Tongue (tissue), 2 donors: ENCODE results near the gene DNA2. TPM values are rescaled to one million over a fixed set of nuclear protein-coding genes. Genes with fewer than 3 reads are reported as not detected.

Source experiments
- DNase-seq: peaks from one replicate; pipeline ENCODE4 v3.0.0-alpha.2; 2015
- total RNA-seq: library from RNA; depleted of rRNA; stranded (reverse); fragments of >200 nt; gene quantifications from one replicate; pipeline ENCODE4 v1.2.3, GENCODE V29; 2014

Gene DNA2
- total RNA-seq, 1 donor from 2014 or later, result 12.0 TPM

DNA sequence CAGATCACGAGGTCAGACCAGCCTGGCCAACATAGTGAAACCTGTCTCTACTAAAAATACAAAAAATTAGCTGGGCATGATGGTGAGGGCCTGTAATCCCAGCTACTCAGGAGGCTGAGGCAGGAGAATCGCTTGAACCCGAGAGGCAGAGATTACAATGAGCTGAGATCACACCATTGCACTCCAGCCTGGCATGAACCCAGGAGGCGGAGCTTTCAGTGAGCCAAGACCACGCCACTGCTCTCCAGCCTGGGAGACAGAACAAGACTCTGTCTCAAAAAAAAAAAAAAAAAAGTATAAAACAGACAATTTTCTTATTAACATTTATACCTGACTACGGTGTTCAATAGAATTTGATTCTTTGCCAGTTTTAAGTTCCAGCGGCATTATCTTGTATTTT, 22.1 kb downstream of the DNA2 start:
- peak; percentile 60 for DNase-seq

DNA sequence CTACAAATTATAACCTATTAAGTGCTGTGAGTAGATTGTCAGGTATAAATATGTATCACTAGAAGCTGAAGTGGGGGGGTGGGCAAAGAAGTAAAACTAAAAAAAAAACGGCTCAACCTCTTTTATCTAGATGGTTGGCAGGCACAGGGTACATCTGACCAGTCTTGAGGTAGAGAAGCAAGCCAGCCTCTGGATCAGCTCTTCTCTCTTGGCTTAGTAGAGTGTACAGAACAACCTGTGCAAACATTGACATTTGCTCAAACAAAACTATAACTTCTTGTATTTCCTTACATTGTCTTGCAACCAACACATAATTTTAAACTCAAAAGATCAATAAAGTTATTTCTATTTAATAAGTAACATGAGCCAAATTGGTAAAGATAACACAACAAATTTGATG, 25.6 kb downstream of the DNA2 start:
- no peak for DNase-seq

DNA sequence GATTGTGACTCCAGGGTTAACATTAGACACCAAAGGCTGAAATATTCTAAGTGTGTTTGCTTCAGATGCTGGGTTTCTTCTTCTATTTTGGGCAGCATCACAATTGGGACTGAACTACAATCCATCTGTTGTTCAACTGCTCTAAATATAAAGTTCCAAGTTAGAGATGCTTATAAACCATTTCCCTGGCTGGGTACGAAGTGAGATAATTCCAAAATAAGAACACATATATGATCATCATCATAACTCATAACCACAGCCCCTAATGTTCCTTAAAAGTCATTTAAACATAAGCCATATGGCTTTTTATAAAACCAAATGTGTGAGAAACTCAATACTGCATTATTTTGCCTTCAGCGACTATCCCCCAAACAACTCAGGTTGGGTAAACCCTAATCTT, 28.8 kb downstream of the DNA2 start:
- no peak for DNase-seq

DNA sequence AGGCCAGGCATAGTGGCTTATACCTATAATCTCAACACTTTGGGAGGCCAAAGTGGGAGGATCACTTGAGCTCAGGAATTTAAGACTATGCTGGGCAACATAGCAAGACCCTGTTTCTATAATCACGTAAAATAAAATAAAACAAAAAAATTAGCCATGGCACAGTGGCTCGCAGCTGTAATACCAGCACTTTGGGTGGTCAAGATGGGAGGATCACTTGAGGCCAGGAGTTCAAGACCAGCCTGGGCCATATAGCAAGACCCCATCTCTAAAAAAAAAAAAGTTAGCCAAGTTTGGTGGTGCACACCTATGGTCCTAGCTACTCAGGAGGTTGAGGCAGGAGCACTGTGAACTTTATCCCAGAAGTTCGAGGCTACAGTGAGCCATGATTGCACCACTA, 30.9 kb downstream of the DNA2 start:
- no peak for DNase-seq

DNA sequence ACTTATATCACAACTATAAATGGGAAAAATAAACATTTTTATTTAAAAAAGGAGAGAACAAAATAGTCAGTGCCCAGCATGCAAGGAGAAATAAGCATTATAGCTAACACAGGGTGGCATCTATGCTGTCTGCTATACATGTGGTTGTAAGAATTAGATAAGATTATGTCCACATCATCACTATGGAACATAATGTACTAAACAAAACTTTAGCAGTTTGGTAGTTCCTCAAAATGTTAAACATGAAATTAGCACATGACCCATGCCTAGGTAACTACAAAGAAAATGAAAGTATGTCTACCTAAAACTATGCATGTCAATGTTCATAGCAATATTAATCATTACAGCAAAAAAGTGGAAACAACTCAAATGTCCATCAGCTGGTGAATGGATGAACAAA, 36.0 kb downstream of the DNA2 start:
- no peak for DNase-seq

DNA sequence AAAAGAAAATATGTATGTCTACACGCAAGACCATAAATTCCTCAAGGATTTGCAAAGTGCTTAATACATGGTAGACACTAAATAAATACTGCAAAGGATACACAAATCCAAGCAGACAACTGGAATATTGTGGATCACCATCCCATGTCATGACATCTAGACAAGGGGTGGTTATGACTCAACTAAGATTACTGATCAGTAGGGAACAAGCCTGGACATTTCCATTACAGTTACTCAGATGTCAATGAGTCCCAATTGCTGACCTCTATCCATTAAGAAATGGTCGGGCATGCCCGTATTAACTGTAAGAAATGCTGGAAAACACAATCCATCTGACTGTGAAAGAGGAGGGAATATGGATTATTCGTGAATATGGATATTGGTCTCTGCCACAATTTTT, 37.1 kb downstream of the DNA2 start:
- DNase-seq, result no peak

DNA sequence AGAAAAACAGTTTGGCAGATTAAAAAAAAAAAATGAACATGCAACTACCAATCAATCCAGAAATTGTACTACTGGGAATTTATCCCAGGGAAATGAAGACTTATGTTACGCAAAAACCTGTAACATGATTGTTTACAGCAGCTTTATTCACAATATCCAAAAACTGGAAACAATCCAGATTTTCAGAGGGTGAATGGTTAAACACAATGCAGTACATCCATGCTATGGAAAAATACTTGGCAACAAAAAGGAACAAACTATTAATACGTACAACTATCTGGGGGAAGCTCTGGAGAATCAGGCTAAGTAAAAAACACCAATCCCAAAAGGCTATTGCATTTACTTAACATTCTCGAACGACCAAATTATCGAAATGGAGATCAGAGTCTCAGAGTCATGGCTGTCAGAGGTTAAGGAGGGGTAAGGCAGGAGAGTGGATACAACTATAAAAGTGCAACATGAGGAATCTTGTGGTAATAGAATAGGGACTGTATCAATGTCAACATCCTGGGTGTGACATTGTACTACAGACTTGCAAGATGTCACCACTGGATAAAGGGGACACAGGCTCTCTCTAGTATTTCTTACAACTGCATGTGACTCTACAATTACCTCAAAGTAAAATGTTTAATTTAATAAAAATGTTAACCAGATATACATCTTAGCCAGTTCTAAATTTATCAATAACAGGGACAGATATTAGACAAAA, 43.2 kb downstream of the DNA2 start:
- no peak for DNase-seq

DNA sequence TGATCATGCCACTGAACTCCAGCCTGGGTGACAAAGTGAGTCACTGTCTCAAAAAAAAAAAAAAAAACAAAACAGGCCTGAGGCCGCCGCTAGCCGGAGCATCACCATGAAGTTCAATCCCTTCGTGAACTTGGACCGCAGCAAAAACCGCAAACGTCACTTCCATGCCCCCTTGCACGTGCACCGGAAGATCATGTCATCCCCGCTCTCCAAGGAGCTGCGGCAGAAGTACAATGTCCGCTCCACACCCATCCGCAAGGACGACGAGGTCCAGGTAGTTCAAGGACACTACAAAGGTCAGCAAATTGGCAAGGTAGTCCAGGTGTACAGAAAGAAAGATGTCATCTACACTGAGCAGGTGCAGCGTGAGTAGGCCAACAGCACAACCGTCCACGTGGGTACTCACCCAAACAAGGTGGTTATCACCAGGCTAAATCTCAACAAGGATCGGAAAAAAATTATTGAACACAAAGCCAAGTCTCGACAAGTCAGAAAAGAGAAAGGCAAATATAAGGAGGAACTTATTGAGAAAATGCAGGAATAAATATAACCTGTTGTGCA, 47.2 kb downstream of the DNA2 start:
- no peak for DNase-seq

DNA sequence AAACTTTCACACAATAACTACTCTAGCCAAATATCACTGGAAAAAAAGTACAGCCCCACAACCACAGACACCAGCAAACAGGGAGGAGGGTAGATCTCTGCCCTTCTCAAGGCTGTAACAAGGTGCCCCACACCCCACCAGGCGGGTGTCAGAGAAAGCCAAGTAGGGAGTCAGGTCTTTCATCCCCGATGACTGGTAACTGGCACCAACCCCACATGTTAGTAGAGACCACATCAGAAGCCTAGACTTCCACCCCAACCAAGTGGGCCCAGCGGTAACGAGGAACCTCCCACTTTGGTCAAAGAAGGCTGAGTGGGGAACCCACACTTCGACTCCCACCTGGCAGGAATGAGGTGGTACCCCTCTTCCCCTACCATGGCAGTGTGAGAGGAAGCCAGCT, 48.3 kb downstream of the DNA2 start:
- DNase-seq, result no peak

DNA sequence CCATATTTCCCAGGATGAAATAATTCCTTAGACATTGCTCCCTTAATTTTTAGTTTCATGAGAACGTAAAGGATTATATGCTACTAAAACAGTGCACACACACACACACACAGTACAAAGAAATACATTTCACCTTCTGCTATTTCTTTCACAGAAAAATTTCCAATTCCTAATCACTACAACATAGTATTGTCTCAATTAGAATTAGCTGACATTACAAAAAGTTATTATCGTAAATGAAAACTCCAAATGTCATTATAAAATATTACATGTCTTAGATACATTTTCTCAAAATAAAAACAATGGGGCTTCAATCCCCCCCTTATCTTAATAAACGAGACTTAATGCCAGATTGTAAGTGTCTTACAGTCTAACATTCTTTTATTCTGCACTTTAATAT, 52.4 kb downstream of the DNA2 start:
- no peak for DNase-seq

DNA sequence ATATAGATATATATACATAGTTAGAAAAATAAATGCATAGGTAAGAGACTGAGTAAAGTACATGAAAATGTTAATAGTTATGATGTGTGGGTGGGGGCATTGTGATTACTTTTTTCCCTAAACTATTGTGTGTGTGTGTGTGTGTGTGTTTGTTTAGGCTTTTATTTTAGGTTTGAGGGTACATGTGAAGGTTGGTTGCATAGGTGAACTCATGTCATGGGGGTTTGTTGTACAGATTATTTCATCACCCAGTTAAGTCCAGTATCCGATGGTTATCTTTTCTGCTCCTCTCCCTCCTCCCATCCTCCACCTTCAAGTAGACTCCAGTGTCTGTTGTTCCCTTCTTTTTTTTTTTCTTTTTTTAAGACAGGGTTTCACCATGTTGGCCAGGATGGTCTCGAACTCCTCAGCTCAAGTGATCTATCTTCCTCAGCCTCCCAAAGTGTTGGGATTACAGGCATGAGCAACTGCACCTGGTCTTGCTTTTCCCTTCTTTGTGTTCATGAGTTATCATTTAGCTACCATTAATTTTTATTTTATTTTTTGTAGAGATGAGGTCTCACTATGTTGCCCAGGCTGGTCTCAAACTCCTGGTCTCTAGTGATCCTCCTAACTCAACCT, 62.8 kb downstream of the DNA2 start:
- no peak for DNase-seq

DNA sequence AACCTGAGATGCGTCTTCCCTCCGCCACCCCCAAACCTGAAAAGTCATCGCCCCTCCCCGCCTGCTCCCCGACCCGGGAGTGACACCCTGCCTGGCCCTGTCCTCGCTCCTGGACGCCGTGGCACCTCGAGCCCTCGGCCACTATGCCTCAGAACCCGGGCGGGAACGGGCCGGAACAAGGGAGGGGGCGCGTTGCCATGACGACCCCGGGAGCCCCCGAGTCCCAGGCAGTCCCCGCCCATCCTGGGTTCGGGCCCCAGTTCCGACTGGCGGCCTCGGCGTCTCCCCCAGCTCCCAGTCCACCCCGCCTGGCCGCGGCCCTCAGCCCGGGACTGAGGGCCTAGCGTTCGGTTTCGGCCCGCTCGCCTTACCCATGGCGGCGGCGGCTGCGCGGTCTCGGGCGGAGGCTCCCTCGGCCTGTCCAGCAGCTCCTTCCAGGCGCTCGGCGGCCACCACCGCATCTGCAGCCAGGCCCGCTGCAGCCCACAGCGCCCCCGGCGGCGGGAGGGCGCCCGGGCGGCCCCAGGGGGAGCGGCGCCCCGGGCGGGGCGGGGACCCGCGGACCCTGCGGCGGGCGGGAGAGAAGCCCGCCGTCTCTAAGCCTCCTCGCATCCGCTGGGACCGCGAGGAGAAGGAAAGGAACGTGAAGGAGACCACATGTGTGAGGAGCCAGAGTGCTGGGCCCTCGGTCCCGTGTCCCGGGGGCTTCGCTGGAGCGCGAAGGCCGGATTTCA, 64.8 kb downstream of the DNA2 start, which contains the start of gene RUFY2:
Gene RUFY2 (minus strand): TSS at position 463 of the 734 bp plus-strand sequence. CDS start 88 bp downstream, at position 375.
- peak; percentile 91 for DNase-seq

DNA sequence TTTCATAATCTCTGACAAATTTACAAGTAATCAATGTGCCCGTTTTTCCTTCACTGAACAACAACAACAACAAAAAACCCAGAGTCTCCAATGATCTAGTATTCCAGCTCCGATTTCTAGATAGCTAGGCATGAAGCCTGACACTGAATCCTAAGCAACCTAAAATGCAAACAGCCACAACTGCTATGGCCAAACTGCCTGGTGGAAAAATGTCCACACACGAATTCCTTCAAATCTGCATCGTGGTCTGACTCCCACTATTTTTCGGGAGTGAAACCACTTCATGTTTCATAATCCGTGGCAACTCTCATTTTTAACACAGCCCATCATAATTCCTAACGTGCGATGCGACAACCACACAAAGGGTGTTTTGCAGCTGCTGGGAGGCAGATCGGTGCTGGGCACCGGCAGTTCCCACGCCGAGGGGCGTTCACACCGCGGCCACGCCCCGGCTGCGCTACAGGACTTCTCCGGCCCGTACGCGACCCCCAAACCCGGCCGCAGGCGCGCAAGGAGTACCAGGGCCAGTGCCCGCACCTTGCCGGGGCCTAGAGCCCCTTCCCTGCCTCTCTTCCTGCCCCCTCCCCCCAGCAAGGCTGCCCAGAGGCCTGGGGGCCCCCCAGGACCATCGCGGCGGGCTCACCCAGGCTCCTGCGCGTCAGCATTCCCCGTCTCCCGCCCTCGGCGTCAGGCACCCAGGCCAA, 65.5 kb downstream of the DNA2 start:
- peak; percentile 85 for DNase-seq

DNA sequence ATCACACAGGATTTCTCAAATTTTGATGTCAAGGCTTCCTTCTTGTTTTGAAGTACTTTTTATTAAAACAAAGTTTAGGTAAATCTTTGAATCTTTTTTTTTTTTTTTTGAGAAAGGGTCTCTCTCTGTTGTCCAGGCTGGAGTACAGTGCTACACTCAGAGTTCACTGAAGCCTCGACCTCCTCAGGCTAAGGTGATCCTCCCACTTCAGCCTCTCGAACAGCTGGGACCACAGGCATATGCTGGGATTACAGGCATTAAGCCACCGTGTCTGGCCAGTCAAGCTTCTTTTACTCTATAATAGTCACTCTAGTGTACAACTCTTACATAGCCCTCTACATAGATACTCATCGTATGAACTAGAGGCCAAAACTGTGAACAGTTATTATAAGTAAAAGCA, 68.1 kb downstream of the DNA2 start:
- peak; percentile 21 for DNase-seq

DNA sequence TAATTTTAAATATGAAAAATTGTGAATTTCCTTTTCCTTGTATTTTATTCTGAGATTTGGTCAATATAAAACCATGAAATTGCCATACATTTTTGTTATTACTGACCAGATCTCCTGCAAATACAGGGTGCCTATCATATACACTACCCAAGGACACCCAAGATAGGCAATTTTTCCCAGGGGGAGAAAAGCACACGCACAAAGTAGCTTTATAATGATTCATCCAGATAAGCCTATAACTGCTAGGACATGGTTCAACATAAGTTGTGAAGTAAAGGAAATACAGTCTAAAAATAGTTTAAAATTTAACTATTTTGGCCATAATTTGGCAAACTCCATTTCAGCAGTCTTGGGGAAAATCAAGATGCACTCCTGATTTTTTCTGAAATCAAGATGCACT, 69.5 kb downstream of the DNA2 start:
- DNase-seq, result no peak

DNA sequence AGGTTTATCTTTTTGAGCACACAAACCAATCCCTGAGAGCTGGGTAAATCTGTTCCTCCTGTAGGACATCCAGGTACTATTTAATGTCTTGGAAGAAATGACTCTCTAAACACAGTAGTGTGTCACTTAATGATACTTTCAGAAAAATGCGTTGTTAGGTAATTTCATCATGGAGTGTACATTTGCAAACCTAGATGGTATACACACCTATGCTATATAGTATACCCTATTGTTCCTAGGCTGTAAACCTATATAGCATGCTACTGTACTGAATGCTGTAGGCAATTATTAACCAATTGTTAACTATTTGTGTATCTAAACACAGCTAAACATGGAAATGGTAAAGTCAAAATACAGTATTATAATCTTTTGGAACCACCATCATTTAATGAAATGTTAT, 74.8 kb downstream of the DNA2 start:
- no peak for DNase-seq

DNA sequence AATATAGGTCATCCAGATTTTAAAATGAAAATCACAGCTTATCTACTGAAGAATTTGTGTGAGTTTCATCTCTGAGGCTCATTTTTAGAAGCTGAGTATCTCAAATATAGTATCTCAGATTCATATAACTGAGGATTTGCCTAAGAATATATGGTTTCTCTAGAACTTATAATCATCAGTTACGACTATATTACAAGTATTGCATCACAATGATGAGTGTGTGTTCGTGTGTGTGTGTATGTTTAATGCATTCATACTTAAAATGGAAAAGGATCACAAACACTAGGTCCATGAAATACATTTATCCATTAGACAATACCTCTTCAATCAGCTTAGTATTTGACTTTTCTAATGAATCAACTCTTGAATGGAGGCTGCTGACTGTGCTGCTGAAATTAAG, 86.0 kb downstream of the DNA2 start:
- DNase-seq, result no peak

DNA sequence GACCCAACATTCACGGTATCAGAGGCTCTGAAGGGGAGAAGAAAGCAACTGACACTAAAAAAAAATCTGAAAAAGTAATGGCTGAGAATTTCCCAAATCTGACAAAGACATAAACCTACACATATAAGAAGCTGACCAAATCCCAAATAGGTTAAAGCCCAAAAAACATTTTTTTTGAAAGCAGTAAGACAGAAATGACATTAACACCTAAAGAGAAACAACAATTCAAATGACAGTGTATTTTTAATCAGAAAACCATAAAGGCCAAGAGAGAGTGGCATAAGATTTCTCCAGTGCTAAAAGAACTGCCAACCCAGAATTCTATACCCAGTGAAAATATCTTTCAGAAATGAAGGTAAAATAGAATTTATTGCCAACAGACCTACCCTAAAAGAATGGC, 100.2 kb downstream of the DNA2 start:
- DNase-seq, result no peak

DNA sequence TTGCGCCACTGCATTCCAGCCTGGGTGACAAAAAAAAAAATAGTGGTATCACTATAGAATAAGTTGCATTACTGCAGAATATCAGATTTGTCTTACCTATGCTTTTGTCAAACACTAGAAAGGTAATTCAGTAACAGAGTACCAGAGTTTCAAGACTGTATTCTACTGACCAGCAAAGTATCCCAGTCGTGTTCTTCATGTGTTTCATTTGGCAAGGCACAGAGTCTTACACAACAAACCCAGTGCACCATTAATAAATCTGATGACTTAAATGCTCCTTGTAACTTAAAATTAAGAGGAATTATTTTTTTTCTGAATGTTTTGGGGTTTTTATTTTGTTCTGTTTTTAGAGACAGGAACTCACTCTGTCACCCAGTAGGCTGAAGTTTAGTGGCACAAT, 104.7 kb downstream of the DNA2 start:
- DNase-seq, result no peak

DNA sequence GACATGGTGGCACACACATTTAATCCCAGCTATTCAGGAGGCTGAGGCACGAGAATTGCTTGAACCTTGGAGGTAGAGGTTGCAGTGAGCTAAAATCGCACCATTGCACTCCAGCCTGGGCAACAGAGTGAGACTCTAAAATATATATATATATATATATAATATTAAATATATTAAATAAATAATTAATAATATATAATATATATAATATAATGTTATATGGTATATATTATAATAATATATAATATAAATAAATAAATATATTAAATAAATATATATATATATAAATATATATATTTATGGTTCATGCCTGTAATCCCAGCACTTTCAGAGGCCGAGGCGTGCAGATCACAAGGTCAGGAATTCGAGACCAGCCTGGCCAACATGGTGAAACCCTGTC, 105.2 kb downstream of the DNA2 start:
- no peak for DNase-seq

DNA sequence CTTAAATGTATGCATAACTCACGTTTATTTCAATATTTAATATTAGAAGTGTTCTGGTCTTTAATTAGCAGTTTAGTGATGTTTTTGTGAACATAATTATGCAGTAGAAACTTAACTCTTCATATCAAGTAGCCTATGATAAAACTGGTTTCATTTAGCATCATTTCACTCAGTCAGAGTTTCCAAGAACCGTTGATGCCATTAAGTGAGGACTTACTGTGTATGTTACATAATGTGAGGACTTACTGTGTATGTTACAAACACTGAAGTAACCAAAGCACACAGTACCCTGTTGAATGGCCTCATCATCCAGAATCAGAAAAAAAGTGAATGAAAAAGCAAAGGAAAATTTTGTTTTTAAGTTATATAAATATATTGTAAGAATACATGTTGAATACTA, 106.2 kb downstream of the DNA2 start:
- no peak for DNase-seq

DNA sequence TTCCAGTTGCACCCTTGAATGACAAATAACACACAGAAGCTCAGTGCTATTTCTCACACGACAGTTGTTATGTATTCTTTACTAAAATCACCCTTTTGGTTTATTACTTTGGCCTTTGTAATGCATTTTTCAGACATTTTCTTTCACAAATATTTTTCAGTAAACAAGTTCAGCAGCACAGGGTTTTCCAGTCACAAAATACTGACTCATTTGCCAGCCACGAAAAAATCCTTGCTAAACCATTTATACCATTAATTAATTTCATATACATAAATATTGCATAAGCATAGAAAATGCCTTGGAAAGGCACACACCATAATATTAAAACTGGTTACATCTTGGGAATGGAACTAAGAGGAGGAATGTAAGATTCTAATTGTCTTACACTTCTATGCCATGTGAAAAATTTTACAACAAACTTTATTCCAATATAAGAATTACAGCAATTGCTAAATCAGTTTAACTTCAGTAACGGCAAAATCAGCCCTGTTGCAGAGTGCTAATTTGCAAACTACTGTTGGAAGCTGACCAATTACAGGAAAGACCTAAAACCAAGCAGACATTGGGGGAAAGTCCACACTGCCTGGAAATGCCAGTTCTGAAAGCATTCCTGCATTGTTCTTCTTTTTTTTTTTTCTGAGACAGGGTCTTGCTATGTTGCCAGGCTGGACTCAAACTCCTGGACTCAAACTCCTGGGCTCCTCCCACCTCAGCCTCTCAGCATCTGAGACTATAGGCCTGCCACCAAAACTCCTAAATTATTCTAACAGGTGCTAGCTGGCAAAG, 107.5 kb downstream of the DNA2 start:
- DNase-seq, result no peak
